HG03175 (cell line): ENCODE data around the gene CHMP1A.

Source experiments
- ATAC-seq: cut with Tn5 transposase; IDR thresholded peaks from one replicate; pipeline ENCODE4 v1.9.1; 2021; ENCODE audit warnings: mild to moderate bottlenecking, moderate library complexity; ENCODE audit not compliant: unreplicated experiment

CHMP1A gene

DNA sequence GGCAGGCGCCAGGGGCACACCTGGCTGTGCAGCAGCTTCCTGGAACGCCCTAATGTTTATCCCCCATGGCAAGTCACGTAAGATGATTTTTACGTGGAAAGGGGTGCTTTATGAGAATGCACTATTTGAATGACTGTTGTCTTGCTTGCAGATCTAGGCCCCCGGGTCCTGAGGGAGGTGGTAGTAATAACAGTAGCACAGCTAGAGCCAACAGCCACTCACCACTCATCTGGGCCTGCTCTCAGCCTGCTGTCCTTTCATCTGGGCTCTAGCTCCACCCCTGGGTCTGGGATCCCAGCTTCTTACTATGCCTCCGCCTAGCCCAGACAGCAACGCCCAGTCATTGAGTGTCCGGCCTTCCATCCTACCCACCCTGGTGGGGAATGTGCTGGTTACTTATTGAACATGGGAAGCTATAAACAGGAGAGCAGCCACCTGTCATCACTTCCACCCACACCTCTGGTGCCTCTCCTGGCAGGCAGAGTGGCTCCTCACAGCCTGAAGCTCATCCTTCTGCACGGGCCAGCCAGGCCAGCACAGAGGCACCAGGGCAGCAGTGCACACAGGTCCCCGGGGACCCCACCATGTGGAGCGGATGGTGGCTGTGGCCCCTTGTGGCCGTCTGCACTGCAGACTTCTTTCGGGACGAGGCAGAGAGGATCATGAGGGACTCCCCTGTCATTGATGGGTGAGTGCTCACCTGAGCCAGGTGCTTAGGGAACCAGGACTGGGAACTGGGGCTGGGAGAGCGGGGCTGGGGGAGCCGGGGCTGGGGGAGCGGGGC, 27.5 kb downstream of the CHMP1A start:
- ATAC-seq, result no peak

DNA sequence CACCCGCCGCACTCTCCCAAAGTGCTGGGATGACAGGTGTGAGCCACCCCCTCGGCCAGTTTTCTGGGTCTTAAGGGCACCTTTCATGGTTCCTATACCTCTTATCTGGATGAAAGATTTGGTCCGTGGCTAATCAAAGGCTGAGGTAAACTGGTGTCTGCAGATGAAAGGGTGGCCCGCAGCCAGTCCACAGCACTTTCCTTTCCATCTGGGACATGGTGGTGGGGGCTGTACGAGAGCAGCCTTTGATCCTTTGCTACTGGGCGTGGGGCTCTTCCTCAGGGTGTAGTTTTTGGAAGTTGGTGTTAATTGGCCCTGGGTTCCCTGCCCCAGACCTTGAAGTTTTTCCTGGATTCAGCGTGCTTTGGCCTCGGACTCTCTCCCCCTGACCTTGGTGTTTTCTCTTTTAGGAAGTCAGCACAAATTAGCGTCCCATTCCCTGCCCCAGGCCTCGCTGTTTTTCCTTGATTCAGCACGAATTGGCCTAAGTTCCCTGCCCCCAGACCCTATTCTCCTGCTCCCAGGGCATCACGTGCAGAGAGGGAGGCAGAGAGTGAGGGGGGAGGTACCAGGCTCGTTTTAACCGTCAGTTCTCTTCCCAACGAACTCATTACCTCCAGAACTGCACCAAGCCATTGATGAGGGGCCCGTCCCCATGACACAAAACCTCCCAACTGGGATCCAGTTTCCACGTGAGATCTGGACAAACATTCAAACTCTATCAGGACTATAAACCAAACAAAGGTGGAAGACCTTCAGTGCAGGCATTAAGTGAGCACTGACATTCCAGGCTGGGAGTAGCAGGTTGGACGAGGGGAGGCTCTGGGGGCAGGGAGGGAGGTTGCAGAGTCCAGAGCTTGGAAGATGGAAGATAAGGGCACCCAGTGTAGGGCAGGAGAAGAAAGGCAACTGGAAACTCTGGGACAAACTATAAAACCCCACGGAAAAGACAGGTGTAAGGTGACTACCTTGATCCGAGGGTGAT, 32.4 kb downstream of the CHMP1A start:
- no peak for ATAC-seq

DNA sequence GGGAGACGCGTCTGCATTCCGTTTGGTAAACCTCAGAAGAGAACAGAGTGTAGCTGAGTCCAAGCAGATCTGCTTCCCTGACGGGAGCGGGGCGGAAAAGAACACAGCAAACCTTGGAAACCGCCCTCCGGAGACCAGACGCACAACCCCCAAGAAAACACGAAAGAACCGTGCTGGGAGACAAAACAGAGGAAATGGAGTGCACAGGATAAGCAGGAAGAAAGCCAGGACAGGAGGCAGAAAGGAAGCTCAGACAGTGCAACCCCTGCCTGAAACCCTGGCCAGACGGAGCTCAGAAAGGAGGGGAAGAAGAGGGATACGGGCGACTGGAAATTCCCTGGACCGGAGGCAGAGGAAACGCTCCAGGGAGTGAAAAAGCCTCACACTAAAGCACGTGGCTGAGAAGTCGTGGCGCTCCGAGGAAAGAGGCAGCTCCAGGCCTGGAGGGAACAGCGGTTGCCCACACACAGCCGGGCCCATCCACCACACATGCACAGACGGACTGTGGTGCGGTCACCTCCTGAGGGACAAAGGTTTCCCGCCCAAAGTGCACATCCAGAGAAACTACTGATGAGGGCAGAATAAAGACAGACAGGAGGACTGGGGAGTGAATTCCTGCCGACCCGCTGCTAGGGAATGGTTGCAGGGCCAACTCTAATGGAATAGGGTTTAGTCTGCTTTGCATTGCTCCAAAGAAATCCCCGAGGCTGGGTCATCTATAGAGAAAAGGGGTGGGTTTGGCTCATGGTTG, 33.8 kb downstream of the CHMP1A start:
- ATAC-seq, result no peak

DNA sequence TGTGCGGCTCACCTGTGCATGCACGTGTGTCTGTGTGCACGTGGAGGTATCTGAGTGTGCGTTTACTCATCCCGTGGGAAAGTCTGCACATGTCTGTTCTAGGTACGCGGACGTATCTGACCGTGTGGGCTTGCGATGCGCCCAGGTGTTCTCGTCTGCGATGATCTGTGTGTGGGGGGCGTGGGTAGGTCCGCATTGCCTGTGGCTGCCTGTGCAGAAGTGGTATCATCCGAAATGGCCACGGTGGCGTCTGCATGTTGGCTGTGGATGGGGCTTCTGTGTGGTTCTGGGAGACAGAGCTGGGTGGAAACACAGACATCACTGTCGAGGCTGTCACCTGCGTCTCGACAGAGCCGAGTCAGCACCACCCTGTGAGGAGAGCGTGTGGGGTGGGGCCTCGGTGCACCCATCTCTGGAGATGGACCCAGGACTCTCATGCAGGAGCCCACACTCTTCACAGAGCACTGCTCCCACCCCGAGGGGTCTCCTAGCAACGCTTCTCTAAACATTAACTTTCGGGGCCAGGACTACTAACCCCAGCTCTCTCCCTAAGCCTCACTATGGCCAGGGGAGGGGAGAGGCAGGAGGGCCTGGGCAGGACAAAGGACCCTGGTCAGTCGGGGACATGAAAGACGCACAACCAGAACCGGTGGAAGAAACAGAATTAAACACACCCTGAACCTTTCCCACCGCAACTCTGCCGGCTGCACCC, 35.7 kb downstream of the CHMP1A start:
- ATAC-seq, result no peak

DNA sequence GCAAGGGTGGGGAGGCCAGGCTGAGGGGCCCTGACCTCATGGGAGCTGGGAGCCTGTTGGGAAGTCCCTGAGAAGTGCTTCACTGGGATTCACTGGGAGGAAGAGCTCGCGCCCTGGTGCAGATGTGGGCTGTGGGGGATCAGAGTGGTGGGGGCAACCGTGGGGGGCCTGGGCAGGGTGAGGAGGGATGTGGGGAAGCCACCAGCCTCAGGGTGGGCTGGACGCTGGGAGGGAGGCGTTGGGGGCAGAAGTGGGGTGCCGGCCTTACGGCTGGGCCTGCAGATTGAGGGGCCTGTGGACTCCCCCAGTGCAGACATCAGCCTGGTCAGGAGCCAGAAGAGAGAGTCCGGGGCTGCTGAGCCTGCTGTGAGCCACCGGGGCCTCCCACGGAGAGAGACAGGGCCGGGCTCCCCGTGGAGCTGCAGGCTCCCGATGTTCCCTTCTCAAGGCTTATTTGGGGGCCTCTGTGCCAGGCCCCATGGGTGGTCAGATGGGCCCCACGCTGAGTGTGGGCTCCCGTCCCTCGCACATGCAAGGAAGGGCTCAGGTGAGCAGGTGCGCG, 36.3 kb downstream of the CHMP1A start:
- ATAC-seq, result no peak

DNA sequence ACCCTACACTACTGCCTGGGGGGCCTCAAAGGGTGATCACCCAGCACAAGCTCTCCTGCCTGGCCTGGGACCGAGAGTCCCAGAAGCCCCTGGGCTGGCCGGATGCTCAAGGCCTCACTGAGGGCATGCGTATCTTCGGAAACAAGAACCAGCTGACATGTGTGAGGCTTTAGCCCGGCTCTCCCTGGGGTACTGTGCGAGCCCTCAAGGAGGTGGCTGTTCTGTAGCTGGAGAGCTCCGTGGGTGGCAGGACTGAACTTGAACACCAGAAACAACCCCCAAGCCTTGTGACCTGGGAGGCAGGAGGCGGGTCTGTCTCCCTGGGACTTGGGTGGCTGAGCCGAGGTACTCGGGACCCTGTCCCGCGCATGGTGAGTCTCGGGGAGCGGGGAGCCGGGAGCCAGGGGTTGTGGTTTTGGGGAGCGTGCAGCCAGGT, 37.1 kb downstream of the CHMP1A start:
- no peak for ATAC-seq

DNA sequence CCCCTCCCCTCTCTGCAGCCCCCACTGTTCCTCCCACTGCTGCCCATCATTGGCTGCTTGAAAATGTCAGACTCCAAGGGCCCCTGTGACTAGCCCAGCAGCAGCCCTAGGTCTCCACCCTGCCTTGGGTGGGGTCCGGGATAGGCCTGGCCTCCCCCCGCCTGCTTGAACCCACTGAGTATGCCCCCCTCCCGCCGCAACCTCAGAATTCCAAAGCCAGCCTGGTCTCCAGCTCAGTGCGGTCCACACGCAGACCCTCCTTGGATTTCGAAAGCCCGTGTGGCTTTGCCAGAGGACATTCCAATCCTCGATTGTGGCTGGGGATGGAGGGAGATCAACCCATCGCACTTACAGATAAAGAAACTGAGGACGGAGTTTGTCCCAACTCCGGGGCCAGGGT, 37.7 kb downstream of the CHMP1A start:
- no peak for ATAC-seq

DNA sequence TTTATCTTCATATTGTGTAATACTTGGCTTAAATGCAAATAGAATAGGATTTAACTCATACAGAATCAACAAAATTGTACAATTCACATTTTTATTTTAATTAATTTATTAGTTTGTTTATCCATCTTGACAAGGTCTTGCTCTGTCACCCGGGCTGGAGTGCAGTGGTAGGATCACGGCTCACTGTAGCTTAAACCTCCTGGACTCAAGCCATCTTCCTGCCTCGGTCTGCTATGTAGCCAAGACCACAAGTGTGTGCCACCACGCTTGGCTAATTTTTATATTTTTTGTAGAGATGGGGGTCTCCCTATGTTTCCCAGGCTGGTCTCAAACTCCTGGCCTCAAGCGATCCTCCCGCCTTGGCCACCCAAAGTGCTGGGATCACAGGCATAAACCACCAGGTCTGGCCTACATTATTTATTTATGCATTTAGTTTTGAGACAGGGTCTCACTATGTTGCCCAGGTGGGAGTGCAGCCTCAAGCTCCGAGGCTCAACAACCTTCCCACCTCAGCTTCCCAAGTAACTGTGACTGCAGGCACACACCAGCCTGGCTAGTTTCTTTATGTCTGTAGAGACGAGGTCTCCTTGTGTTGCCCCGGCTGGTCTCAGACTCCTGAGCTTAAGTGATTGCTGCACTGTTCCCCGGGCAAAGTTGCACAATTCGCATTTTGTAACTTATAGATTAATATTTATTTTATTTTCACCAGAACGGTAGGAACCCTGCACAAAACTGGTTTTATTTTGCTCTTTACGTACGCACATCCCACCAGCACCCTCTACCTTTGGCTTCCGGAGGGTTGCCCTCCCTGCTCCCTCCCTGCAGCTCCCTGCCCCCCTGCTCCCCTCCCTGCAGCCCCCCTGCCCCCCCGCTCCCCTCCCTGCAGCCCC, 39.2 kb downstream of the CHMP1A start:
- ATAC-seq, result no peak

DNA sequence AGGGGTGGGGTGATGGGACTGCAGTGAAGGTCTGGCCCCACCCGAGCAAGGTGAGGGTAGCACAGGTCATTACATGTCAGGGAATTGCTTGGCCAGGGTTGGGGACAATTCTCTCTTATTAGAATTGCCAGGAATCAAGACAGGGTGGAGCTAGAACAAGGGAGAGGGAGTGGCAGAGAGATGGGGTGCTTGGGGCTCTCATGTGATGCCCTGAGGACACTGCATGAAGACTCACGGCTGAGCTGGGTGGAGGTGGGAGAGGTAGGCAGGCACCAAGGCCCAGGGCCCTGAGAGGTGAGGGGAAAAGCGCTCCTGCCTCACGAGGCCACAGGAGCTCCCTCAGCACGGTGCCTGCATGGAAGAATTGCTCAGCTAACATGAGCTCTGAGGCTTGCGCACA, 40.5 kb downstream of the CHMP1A start:
- ATAC-seq, result no peak

DNA sequence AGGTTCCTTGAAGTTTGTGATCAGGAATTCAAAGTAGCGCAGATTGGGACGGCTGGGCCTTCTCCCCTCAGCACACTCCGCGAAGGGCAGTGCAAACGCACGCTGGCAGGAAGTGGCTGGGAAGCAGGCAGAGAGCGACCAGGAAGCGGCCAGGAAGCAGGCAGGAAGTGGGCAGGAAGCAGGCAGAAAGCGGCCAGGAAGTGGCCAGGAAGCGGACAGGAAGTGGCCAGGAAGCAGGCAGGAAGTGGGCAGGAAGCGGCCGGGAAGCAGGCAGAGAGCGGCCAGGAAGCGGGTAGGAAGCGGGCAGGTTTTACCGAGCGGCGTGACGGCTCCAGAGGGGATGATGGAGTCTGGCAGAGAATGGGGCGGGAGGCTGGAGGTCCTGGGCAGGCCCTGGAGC, 40.9 kb downstream of the CHMP1A start:
- no peak for ATAC-seq

DNA sequence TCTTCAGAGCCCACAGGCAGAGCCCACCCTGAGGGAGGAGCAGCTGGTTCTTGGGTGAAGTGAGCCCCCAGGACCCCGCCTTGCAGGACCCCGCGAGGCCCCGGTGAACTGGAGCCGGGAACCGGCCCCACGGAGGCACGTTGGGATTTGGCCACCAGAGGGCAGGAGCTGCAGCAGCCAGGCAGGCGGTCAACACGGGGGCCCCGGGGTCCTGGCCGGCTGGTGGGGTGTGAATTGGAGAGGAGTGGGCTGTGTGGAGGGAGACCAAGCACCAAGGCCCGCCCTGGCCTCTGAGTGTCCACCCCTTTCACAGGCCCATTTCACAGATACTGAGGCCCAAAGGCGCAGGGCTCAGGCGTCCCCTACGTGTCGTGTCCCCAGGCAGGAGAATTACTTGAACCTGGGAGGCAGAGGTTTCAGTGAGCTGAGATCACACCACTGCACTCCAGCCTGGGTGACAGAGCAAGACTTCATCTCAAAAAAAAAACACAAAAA, 41.9 kb downstream of the CHMP1A start:
- ATAC-seq, result no peak

DNA sequence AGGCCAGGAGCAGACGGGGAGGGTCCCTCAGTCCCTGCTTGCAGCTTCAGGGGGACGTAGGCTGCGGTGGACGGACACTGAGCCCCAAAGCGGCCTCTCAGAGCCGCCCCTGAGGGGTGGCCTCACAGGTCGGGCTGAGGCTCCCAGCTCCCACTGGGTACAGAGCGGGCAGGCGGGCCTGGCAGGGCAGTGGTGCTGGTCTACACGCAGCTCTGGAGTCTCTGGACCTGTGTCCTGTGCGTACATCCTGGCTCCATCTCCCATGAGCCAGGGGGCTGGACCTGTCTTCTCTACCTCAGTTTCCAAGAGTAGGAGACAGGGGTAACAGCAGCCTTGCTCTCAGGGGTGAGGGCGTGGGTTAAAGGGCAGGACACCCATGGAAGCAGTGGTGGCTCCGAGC, 42.3 kb downstream of the CHMP1A start:
- ATAC-seq, result no peak

DNA sequence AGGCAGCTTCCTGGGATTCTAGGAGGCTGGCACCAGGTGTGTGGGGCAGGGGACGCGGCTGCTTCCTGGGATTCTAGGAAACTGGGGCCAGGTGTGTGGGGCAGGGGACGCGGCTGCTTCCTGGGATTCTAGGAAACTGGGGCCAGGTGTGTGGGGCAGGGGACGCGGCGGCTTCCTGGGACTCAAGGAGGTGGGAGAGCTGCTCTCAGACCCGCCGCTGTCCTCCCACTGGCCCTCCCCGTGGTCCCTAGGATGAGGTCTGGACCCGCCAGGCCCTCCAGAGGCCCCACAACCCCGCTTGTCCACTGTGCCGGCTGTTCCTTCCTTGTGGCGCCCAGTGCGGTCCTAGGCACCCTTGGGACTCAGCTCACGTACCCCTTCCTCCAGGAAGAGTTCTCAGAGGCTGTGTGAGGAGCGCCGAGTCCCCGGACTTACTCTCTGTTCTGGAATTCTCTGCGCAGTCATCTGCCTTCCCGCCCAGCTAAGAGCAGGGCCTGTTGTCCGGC, 43.5 kb downstream of the CHMP1A start:
- ATAC-seq, result no peak

DNA sequence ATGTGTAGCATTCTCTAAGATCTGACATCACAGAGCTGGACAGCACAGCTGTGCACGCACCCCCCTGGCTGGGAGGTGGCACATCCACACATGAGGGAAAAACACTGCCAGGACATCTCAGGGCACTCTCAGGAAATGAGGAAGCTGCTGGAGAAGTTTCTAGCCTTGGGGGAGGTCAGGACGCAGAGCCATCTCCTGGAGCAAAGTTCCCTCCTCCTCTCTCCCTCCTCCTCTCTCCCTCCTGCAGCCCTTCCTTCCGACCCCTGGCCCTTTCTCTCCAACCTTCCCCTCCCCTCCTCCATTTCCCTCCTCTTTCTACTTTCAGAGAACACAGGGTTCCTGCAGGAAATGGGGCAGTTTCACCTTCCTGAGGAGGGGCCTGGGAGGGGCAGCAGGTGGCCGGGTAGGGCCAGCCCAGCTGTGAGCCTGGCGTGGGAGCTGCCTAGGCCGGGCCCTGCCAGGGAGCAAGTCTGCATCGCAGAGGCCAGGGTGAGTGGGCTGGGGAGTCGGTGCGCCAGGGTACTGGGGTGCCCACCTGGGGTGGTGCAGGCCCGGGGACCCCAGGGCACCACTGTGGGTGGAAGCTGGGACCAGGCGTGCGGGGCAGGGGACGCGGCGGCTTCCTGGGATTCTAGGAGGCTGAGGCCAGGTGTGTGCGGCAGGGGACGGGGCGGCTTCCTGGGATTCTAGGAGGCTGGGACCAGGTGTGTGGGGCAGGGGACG, 44.1 kb downstream of the CHMP1A start, which contains the start of gene DPEP1:
Gene DPEP1 (plus strand): TSS at position 412 of the 723 bp plus-strand sequence. CDS start 16,769 bp downstream, outside the sequence.
- ATAC-seq, result no peak

DNA sequence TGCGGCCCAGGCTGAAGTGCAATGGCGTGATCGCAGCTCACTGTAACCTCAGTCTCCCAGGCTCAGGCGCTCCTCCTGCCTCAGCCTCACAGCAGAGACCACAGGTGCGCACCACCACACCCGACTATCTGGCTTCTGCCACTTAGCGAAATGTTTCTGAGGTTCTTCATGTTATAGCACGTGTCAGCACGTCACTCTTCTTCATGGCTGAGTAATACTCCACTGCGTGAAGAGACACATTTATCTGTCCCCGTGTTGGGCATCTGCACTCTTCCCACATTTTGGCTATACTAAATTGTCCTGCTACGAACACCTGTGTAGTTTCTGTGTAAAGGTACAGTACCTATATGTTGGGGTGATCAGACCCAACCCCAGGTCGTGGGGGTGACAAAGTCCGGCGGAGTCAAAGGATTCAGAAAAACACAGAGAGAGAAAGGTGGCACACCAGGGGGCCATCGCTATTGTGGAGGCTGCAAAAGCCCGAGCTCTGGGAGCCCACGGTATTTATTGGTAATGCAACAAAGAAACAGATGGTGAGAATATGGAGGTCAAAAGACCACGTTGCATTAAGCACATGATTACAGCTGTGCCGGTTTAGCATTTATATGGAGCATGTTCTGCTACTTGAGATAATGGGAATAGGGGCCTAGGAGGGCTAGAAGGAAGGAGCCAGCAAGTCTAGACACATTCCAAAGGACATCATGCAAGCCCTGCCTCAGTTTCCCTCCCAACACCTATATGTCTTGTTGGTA, 44.9 kb downstream of the CHMP1A start:
- no peak for ATAC-seq

DNA sequence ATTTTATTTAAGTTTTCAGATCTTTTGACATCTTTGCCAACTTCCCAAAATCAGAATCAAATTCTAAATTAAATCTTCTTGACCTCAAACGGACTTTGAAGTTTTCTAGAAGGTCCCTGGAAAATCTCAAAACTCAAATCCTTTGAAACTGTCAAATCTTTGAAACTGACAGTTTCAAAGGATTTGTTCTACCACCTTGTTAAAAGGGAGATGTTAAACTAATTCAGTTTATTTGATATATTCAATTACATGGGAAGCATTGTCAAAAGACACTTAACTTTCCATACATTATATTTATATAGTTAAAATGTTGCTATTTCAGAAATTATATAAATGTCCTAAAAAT, 47.4 kb downstream of the CHMP1A start:
- no peak for ATAC-seq

DNA sequence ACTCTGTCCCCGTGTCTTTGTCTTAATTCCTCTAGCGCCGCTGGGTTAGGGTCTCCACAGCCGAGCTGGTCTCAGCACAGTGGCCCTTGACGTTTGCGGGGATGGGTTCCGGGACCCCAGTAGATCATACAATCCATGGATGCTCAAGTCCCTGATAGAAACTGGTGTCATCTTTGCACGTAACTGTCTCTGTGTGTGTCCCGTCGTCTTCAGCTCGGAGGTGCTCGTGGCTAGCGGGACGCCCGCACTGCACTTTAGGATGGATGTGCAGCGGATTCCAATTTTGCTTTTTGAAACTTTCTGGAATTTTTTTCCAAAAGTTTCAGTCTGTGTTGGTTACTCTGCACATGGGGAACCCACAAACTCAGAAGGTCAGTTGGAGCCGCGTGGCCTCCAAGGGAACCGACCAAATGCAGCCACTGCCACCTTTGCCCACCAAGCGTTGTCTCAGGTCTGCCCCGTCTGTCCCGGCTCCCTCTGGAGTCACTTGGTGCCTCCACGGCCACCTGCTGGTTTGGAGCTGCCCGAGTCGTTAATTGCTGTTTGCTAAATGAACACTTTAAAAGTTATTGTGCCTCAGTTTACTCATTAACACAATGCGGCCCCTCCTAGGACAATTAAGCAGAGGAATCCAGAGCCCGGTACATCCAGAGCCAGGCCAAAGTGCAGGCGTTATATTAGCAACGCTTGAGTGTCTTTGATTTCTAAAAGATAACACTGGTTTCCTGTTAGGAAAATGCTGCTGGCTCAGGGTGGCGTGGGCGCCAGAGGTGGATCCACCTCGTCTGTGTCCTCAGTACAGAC, 49.4 kb downstream of the CHMP1A start:
- ATAC-seq, result no peak
